KMS-11 (cell line): ENCODE measurements around the gene CLEC9A.

Experiments
- H2AFZ ChIP-seq: fragments of 200-600 bp; sonication (generic); 2 replicates; pipeline ENCODE4 v1.6.1; 2016; ENCODE audit warnings: antibody characterized with exemption, mixed run types, low read depth
- H3K27ac ChIP-seq: fragments of 200-600 bp; sonication (generic); 2 replicates; pipeline ENCODE4 v1.6.1; 2016; ENCODE audit warnings: mild to moderate bottlenecking, mixed run types
- H3K27me3 ChIP-seq: fragments of 200-600 bp; sonication (generic); 2 replicates; pipeline ENCODE4 v1.6.1; 2017; ENCODE audit warnings: mild to moderate bottlenecking, low read depth, mixed run types, moderate library complexity; ENCODE audit not compliant: insufficient read depth
- H3K36me3 ChIP-seq: fragments of 200-600 bp; sonication (generic); 2 replicates; pipeline ENCODE4 v1.6.1; 2017; ENCODE audit warnings: mild to moderate bottlenecking, mixed run types; ENCODE audit not compliant: insufficient read depth
- H3K4me1 ChIP-seq: fragments of 200-600 bp; sonication (generic); 2 replicates; pipeline ENCODE4 v1.6.1; 2016; ENCODE audit warnings: mild to moderate bottlenecking, low read depth, mixed run types; ENCODE audit not compliant: poor library complexity, severe bottlenecking
- H3K4me2 ChIP-seq: fragments of 200-600 bp; sonication (generic); 2 replicates; pipeline ENCODE4 v1.7.0; 2016; ENCODE audit warnings: mild to moderate bottlenecking, mixed run types
- H3K4me3 ChIP-seq: fragments of 200-600 bp; sonication (generic); IDR thresholded peaks from 2 replicates; pipeline ENCODE4 v1.6.1; 2017; ENCODE audit warnings: low read depth, low read length, mixed read lengths; ENCODE audit not compliant: insufficient read depth
- H3K79me2 ChIP-seq: fragments of 200-600 bp; sonication (generic); 2 replicates; pipeline ENCODE4 v1.6.1; 2016; ENCODE audit warnings: low read depth, mixed run types; ENCODE audit not compliant: insufficient read depth
- H3K9ac ChIP-seq: fragments of 200-600 bp; sonication (generic); 2 replicates; pipeline ENCODE4 v1.6.1; 2016; ENCODE audit warnings: mild to moderate bottlenecking, mixed run types
- H4K20me1 ChIP-seq: fragments of 200-600 bp; sonication (generic); 2 replicates; pipeline ENCODE4 v1.6.1; 2016; ENCODE audit warnings: mild to moderate bottlenecking, mixed run types; ENCODE audit not compliant: insufficient read depth
- CTCF ChIP-seq: fragments of 200-600 bp; sonication (generic); conservative IDR thresholded peaks from 2 replicates; pipeline ENCODE4 v1.6.1; 2017; ENCODE audit warnings: low read depth, mild to moderate bottlenecking, antibody characterized with exemption, low read length, moderate library complexity, mixed read lengths

CLEC9A gene

GRCh38 chr12:10027721-10028120, 2.8 kb upstream of the CLEC9A start:
- no peaks in the 10 kb centered on the region for H3K79me2 ChIP-seq
- no peaks in the 10 kb centered on the region for H4K20me1 ChIP-seq
- H3K27ac ChIP-seq: no peak overlapping the region
- H2AFZ ChIP-seq: no peak overlapping the region
- H3K4me3 ChIP-seq: no peak overlapping the region
- no peak overlapping the region for H3K4me2 ChIP-seq
- no peaks in the 10 kb centered on the region for H3K4me1 ChIP-seq
- TF ChIP-seq CTCF: no peak
- H3K27me3 ChIP-seq: no peaks in the 10 kb centered on the region
- H3K9ac ChIP-seq: no peak overlapping the region
- no peaks in the 10 kb centered on the region for H3K36me3 ChIP-seq

- no peak for TF ChIP-seq CTCF
- peaks cover 9% of the 10 kb centered on the region for H3K4me1 ChIP-seq
- no peaks in the 10 kb centered on the region for H3K79me2 ChIP-seq
- H3K4me3 ChIP-seq: no peak overlapping the region
- no peaks in the 10 kb centered on the region for H3K27me3 ChIP-seq
- H4K20me1 ChIP-seq: no peaks in the 10 kb centered on the region
- no peaks in the 10 kb centered on the region for H3K36me3 ChIP-seq
- no peak overlapping the region for H3K27ac ChIP-seq
- no peak overlapping the region for H3K9ac ChIP-seq
- H2AFZ ChIP-seq: no peak overlapping the region
- H3K4me2 ChIP-seq: no peak overlapping the region
These were observed 839 bp downstream of the CLEC9A start for GRCh38 chr12:10031321-10031720.

GRCh38 chr12:10031771-10032175, 1.3 kb downstream of the CLEC9A start:
- Histone ChIP-seq H2AFZ (no peak overlapping the region), H3K4me3 (no peak overlapping the region), H3K79me2 (no peaks in the 10 kb centered on the region), H3K9ac (no peak overlapping the region), H3K36me3 (no peaks in the 10 kb centered on the region), H3K4me1 (peaks cover 9% of the 10 kb centered on the region), H4K20me1 (no peaks in the 10 kb centered on the region), H3K4me2 (no peak overlapping the region), H3K27ac (no peak overlapping the region), H3K27me3 (no peaks in the 10 kb centered on the region)
- no peak for TF ChIP-seq CTCF

- no peak overlapping the region for H3K4me3 ChIP-seq
- no peaks in the 10 kb centered on the region for H3K36me3 ChIP-seq
- H3K27me3 ChIP-seq: no peaks in the 10 kb centered on the region
- H2AFZ ChIP-seq: no peak overlapping the region
- peak; percentile 71 for TF ChIP-seq CTCF
- no peaks in the 10 kb centered on the region for H3K79me2 ChIP-seq
- H3K27ac ChIP-seq: no peak overlapping the region
- no peak overlapping the region for H3K9ac ChIP-seq
- H3K4me1 ChIP-seq: peaks cover 9% of the 10 kb centered on the region
- no peaks in the 10 kb centered on the region for H4K20me1 ChIP-seq
- no peak overlapping the region for H3K4me2 ChIP-seq
These were observed 3.5 kb downstream of the CLEC9A start for GRCh38 chr12:10033783-10034545.
